Measurements from ENCODE around the gene CYLD.

CYLD gene

DNA sequence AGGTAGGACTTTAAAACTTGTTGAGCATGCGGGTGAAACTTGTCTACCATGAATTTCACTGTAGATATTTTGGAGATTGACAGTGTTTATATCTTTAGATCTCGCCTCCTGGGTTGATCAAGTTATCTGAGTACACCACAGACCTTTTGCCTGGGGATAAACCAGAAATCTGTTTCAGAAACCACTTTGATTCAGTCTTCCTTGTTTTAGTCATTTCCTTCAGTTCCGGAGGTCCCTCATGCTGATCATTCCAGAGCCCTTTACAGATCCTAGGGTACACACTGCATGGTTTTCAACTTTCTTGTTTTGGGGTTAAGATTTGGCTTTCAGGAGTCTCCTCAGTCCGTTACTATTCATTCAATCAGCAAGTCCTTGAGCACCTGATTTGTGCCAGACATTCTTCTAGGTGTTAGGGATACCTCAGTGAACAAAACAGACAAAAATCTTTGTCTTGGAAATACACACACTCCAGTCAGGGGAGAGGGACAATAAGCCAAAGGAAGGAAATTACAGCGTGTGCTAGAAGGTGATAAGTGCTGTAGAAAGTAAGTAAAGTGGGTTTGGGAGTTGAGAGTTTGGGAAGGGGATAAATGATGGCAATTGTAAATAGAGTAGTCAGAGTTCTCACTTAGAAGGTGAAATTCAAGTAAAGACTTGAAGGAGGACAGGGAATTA lies 36.3 kb upstream of the CYLD start:
- DNase-seq (ENCODE audit: low read depth) = no peak
- H3K4me3 ChIP-seq (ENCODE audit: low read length) = no peak overlapping the region
- TF ChIP-seq, protein P1, sequence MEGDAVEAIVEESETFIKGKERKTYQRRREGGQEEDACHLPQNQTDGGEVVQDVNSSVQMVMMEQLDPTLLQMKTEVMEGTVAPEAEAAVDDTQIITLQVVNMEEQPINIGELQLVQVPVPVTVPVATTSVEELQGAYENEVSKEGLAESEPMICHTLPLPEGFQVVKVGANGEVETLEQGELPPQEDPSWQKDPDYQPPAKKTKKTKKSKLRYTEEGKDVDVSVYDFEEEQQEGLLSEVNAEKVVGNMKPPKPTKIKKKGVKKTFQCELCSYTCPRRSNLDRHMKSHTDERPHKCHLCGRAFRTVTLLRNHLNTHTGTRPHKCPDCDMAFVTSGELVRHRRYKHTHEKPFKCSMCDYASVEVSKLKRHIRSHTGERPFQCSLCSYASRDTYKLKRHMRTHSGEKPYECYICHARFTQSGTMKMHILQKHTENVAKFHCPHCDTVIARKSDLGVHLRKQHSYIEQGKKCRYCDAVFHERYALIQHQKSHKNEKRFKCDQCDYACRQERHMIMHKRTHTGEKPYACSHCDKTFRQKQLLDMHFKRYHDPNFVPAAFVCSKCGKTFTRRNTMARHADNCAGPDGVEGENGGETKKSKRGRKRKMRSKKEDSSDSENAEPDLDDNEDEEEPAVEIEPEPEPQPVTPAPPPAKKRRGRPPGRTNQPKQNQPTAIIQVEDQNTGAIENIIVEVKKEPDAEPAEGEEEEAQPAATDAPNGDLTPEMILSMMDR (IDR thresholded peaks at IDR 0.05; ENCODE audit: insufficient read depth, low read depth, low read length, missing control alignments) = no peak

DNA sequence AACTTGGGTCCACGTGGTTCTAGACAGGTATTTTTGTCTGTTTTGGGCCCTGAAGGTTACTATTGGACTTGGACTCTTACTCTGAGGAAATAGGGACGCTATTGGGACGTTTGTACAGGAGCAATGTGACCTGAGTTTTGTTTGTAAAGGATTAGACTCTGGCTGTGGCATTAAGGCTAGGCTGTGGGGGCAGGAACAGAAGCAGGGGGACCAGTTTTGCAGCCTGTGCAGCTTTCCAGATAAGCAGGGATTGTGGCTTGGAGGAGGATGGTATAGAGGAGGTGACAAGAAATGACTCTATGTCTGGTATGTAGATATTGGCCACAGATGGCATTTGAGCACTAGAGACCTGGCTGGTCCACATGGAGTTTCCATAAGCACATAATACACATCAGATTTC lies 35.6 kb upstream of the CYLD start:
- no peak for DNase-seq (ENCODE audit: low read depth)
- TF ChIP-seq, protein P1 (IDR thresholded peaks at IDR 0.05; ENCODE audit: insufficient read depth, low read depth, low read length, missing control alignments) = no peak
- H3K4me3 ChIP-seq (ENCODE audit: low read length) = no peak overlapping the region

DNA sequence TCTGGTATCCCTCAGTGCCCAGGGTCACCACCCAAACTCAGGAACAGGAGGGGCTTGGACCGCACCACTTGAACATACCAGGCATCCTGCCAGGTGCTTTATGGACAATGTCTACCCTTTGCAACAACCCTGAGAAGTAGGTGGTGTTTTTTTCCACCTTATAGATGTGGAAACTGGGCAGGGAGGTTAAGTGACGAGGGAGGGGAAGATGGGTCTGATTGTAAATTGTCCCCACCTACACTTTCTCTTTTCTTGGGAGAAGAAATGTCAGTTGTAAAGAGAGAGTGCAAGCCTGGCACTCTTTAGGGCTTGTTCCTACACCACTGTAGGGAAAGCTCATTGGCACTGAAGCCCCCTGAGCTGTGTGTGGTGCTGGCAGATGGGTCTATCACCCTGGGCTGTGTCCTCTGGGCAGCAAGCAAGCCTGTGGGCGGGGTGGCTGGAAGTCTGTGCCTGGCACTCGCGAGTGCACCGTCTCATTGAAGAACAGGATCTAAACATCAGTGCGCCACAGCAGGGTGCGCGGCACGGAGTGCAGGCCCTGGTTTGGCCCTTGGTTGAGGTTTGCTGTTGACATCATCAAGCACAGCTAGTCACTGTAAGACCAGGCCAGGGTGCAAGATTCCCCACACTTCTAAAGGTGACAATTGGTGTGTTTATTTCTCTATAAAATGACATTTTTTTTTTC lies 33.4 kb upstream of the CYLD start:
- no peak overlapping the region for H3K4me3 ChIP-seq (ENCODE audit: low read length)
- DNase-seq (ENCODE audit: low read depth) = no peak
- TF ChIP-seq, protein P1 (IDR thresholded peaks at IDR 0.05; ENCODE audit: insufficient read depth, low read depth, low read length, missing control alignments) = no peak

DNA sequence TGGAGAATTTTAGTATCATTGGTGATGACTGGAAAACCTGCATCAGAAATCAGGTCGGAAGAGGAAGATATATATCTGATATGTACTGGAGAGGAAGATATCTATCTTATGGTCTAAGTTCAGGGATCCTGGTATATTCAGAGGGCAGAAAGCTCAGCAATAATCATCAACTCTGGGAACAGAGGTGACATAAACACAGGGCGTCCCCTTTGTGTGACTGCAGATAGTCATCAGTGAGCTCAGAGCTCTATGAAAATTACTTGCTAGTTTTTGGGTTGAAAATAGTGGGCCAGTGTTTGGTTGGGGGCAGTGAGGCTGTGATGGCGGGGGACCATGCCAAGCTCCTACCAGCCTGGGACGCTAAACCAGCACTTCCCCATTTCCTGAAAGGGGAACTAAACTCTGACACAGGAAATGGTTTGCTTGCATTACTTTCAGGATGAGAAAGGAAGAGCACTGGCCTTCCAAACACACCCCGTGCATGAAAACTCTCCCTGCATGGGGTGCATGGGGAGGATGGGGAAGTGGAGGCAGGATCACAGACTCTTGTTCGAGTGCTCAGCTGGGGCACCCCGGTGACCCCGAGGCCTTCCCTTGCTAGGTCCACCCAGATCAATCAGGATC lies 32.7 kb upstream of the CYLD start:
- H3K4me3 ChIP-seq (ENCODE audit: low read length) = no peak overlapping the region
- no peak for DNase-seq (ENCODE audit: low read depth)
- TF ChIP-seq, protein P1 (IDR thresholded peaks at IDR 0.05; ENCODE audit: insufficient read depth, low read depth, low read length, missing control alignments) = no peak

DNA sequence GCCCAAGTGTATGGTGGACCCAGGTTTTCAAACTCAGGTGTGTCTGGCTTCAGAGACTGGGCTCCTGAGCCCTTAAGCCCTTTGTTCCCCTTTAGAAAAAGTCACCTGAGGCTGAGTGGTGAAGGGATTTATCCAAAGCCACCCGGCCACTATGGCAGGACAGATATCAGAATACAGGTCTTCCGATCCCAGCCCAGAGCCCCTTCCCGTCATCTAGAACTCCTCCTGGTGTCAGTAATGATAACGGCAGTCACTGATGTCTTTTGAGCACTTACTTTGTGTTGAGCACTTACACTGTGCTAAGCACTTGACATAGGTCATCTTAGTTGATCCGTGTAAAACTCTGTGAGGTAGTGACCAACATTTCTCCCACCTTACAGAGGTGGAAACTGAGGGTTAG lies 31.9 kb upstream of the CYLD start:
- H3K4me3 ChIP-seq (ENCODE audit: low read length) = no peak overlapping the region
- TF ChIP-seq, protein P1 (IDR thresholded peaks at IDR 0.05; ENCODE audit: insufficient read depth, low read depth, low read length, missing control alignments) = no peak
- no peak for DNase-seq (ENCODE audit: low read depth)

DNA sequence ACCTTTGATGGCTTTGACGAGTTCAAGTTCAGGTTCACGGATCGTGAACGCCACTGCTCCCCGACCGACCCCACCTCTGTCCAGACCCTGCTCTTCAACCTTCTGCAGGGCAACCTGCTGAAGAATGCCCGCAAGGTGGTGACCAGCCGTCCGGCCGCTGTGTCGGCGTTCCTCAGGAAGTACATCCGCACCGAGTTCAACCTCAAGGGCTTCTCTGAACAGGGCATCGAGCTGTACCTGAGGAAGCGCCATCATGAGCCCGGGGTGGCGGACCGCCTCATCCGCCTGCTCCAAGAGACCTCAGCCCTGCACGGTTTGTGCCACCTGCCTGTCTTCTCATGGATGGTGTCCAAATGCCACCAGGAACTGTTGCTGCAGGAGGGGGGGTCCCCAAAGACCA lies 30.8 kb upstream of the CYLD start:
- DNase-seq (ENCODE audit: low read depth) = no peak
- no peak overlapping the region for H3K4me3 ChIP-seq (ENCODE audit: low read length)
- TF ChIP-seq, protein P1 (IDR thresholded peaks at IDR 0.05; ENCODE audit: insufficient read depth, low read depth, low read length, missing control alignments) = no peak
